Measurements from ENCODE around the gene PTPRT.

DNA sequence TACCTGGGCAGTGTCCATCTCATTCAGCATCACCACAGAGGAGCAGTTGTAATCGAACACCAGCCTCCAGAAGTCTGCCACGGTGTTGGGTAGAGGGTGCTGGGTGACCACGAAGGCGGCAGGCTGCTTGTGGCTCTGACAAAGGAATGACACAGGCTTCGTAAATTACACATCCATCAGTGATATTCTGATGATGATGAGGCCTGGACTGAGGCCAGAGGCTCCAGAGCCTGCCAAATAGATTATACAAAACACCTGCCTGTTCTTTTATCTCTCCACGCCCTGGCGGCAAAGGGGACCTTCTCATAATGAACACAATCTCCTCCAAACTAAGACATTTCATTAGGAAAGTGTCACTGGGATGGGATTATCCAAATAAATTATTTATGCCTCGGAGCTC, 1091.3 kb downstream of the PTPRT start:
- TF ChIP-seq ZBTB7A (CRISPR knock-in tag; IDR thresholded peaks at IDR 0.05) (no peak), CEBPB (IDR thresholded peaks at IDR 0.05; ENCODE audit: borderline replicate concordance, low read depth, low read length) (no peak), ZSCAN30 (CRISPR knock-in tag; IDR thresholded peaks at IDR 0.05) (no peak)
- TF ChIP-seq, protein P1, sequence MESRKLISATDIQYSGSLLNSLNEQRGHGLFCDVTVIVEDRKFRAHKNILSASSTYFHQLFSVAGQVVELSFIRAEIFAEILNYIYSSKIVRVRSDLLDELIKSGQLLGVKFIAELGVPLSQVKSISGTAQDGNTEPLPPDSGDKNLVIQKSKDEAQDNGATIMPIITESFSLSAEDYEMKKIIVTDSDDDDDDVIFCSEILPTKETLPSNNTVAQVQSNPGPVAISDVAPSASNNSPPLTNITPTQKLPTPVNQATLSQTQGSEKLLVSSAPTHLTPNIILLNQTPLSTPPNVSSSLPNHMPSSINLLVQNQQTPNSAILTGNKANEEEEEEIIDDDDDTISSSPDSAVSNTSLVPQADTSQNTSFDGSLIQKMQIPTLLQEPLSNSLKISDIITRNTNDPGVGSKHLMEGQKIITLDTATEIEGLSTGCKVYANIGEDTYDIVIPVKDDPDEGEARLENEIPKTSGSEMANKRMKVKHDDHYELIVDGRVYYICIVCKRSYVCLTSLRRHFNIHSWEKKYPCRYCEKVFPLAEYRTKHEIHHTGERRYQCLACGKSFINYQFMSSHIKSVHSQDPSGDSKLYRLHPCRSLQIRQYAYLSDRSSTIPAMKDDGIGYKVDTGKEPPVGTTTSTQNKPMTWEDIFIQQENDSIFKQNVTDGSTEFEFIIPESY (CRISPR knock-in tag; IDR thresholded peaks at IDR 0.05): no peak
